Heart right ventricle (tissue), 16 donors: Measurements from ENCODE around the gene RNF207. TPM values are rescaled to one million over a fixed set of nuclear protein-coding genes. Genes with fewer than 3 reads are reported as not detected.

Source experiments
- ATAC-seq, 8 donors: fragments of 200-7000 bp; cut with Tn5 transposase; one replicate each; pipeline ENCODE4 v1.9.1; 2020; ENCODE audit warnings: mild to moderate bottlenecking in 8 of 8, moderate library complexity in 8 of 8, moderate number of reproducible peaks in 1 of 8
- DNase-seq, 2 donors: peaks; one replicate each; pipeline ENCODE4 v3.0.0-alpha.2; 2020
- H3K27ac ChIP-seq, 10 donors: fragments of 200-600 bp; sonication (generic) in 2 of 10; one replicate each; pipeline versions ENCODE4 v1.5.0 to v1.8.0; 2020 to 2022; ENCODE audit warnings: mild to moderate bottlenecking in 3 of 10
- H3K27me3 ChIP-seq, 7 donors: fragments of 200-600 bp; one replicate each; pipeline ENCODE4 v1.8.0; 2021 to 2022; ENCODE audit warnings: mild to moderate bottlenecking in 2 of 7
- H3K36me3 ChIP-seq, 9 donors: fragments of 200-600 bp; sonication (generic) in 1 of 9; one replicate each; pipeline versions ENCODE4 v1.5.0 to v1.8.0; 2020 to 2022; ENCODE audit warnings: mild to moderate bottlenecking in 2 of 9
- H3K4me1 ChIP-seq, 9 donors: fragments of 200-600 bp; sonication (generic) in 1 of 9; one replicate each; pipeline versions ENCODE4 v1.5.0 to v1.8.0; 2020 to 2022; ENCODE audit warnings: mild to moderate bottlenecking in 4 of 9
- H3K4me3 ChIP-seq, 10 donors: fragments of 200-600 bp; sonication (generic) in 2 of 10; one replicate each; pipeline versions ENCODE4 v1.5.0 to v1.8.0; 2020 to 2022; ENCODE audit warnings: mild to moderate bottlenecking in 7 of 10, moderate library complexity in 2 of 10
- H3K9me3 ChIP-seq, 11 donors: fragments of 200-600 bp in 10 of 11; sonication (generic) in 2 of 11; one replicate each; pipeline versions ENCODE4 v1.5.0 to v1.8.0; 2013 to 2022; ENCODE audit warnings: mild to moderate bottlenecking in 2 of 11, control low read depth in 1 of 11, moderate library complexity in 1 of 11
- WGBS, 2 donors: extraction: QIAGEN DNeasy Blood & Tissue Kit; methylation state at CpG; one replicate each; pipeline ENCODE4 v1.1.7; 2013; ENCODE audit warnings: inconsistent platforms in 1 of 2; 5-methylcytosine and 5-hydroxymethylcytosine counted together
- intact Hi-C, 10 donors: fragments of 100-400 bp; cut with DNase I; formaldehyde crosslinking; loops; one replicate each; pipeline versions ENCODE4 v1.11.1 to v1.14.2; 2022
- polyA plus RNA-seq, 2 donors: library from polyadenylated mRNA; stranded (reverse); fragments of 200-250 nt; gene quantifications; one replicate each; pipeline ENCODE4 v1.2.3, GENCODE V29; 2013
- total RNA-seq, 10 donors: library from RNA; stranded (reverse); fragmentation: NEBNext Ultra II Directional in 3 of 10; extraction: Animal tissue kit (Norgen Biotek cat#: 25700) in 3 of 10; gene quantifications; one replicate each; pipeline versions ENCODE4 v1.2.1 to v1.2.4, GENCODE V29; 2021 to 2023
- TF ChIP-seq, protein P1 (sequence below), 9 donors: fragments of 200-600 bp; sonication (generic) in 2 of 9; IDR thresholded peaks; one replicate each; pipeline versions ENCODE4 v1.5.0 to v1.8.0; 2021 to 2022; ENCODE audit warnings: antibody characterized with exemption in 9 of 9, mild to moderate bottlenecking in 5 of 9, moderate library complexity in 1 of 9
- donor health status: Arrhythmogenic right ventricular cardiomyopathy.
- donor health status: ischemic (EF 13 %, LVEDD 7.1; RV severe dilation, severe dysfunction).
- donor health status: healthy with polysubstance abuse.
- donor health status: DM: no; HTN: yes; CAD: no.
- donor health status: DM: no; HTN: no; CAD: no.
- donor health status: ischemic (EF 25% LVEDD 6.9; RV normal size, moderate dysfunction).
- donor health status: ischemic (EF 25% LVEDD 5.7; RV mildly dilated, moderate dysfunction).
- donor health status: healthy.
- donor health status: DM: yes; HTN: yes; CAD: no.
- donor health status: Ischemic cardiomyopathy.
- donor health status: ischemic (EF 35%, LVEDD 5.7; RV mildly dilated, moderate dysfunction).
- donor health status: nonischemic (EF 11% LVEDD 7.7; RV severe dilation, severe dysfunction).
- donor health status: DM: yes; HTN: yes; CAD: no.
- donor health status: PGD.
- donor health status: ischemic (EF 29% LVEDD 5.4; RV normal size, mild dysfunction).
- donor health status: nonischemic (EF 23%, LVEDD 6.1; RV moderate dilation, normal function).

The RNF207 gene
- total and polyA plus RNA-seq, 12 donors: 16.2 to 183 (median 67.4) TPM

DNA sequence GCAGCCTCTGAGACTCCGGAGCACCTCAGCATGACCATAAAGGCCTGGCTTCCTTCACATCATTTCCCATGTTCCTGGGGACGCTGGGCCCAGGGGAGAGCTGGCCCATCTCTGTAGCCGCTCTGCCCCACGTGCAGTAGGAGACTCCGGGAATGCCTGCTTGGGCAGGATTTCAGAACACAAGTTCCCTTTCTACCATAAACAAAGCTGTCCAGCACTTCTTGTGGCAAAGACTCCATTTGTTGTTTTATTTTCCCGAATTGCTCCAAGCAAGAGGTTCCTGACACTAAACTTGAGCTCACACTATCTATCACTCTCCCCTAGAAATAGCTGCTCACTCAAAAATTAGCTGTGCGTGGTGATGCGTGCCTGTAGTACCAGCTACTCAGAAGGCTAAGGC is 47.7 kb upstream of the RNF207 start:
- intact Hi-C loops: loop anchor here in 2 of 10 donors (10.0 kb wide), 2 partner anchors 53 to 497 kb away; no protein-coding TSS in a partner anchor
- peaks cover 0 to 7% (median 0%) of the 10 kb centered on the region in 9 donors for H3K4me1 ChIP-seq
- H3K4me3 ChIP-seq: no peak overlapping the region
- H3K9me3 ChIP-seq: no peaks in the 10 kb centered on the region
- 73 to 80% methylated on average over 8 of the region's 8 CpGs for WGBS, 2 donors
- DNase-seq (no peak), ATAC-seq (no peak)
- no peak overlapping the region for H3K27ac ChIP-seq
- TF ChIP-seq, protein P1, sequence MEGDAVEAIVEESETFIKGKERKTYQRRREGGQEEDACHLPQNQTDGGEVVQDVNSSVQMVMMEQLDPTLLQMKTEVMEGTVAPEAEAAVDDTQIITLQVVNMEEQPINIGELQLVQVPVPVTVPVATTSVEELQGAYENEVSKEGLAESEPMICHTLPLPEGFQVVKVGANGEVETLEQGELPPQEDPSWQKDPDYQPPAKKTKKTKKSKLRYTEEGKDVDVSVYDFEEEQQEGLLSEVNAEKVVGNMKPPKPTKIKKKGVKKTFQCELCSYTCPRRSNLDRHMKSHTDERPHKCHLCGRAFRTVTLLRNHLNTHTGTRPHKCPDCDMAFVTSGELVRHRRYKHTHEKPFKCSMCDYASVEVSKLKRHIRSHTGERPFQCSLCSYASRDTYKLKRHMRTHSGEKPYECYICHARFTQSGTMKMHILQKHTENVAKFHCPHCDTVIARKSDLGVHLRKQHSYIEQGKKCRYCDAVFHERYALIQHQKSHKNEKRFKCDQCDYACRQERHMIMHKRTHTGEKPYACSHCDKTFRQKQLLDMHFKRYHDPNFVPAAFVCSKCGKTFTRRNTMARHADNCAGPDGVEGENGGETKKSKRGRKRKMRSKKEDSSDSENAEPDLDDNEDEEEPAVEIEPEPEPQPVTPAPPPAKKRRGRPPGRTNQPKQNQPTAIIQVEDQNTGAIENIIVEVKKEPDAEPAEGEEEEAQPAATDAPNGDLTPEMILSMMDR (IDR thresholded peaks at IDR 0.05): no peak
- no peaks in the 10 kb centered on the region for H3K36me3 ChIP-seq
- H3K27me3 ChIP-seq: peaks cover 0 to 44% (median 30%) of the 10 kb centered on the region in 7 donors

DNA sequence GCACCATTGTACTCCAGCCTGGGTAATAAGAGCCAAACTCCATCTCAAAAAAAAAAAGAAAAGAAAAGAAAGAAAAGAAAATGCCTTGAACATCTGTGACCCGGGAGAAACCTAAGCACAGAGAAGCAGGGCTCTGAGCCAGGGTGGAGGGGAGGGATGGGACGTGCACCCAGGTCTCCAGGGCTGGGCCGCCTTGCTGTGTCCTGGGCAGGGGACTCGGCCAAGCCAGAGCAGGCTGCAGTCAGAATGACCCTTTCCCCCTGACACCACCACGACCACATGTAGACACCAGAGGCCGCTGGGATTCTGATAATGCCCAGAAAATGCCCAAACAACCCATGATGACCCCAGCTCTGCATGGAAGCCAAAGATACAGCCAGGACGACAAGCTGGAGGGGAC is 43.6 kb upstream of the RNF207 start:
- Histone ChIP-seq H3K27me3 (peaks cover 0 to 68% (median 49%) of the 10 kb centered on the region in 7 donors), H3K27ac (no peak overlapping the region), H3K4me3 (no peak overlapping the region), H3K4me1 (peaks cover 0 to 7% (median 0%) of the 10 kb centered on the region in 9 donors), H3K9me3 (no peaks in the 10 kb centered on the region), H3K36me3 (no peaks in the 10 kb centered on the region)
- WGBS, 2 donors: 74 to 77% methylated on average over 7 of the region's 7 CpGs
- no peak for DNase-seq
- TF ChIP-seq, protein P1 (IDR thresholded peaks at IDR 0.05): no peak
- intact Hi-C loops: no loop called here
- no peak for ATAC-seq

DNA sequence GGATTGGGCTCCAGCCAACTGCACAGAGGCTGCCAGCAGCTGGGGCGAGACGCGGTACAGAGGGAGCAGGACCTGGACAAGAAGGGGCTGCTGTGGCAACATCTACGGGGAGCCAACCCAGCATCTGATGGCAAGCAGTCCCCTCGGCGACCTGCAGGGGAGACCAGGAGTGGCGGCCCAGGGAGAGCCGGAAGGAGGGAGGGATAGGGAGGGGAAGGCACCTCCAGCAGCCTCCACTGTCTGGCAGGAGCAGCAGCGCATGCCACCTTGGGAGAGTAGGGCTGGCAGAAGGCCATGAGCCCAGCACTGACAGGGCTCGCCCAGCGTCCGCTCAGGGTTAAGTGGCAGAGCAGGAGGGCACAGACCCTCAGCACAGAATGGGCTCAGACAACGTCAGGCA is 43.1 kb upstream of the RNF207 start:
- TF ChIP-seq, protein P1 (IDR thresholded peaks at IDR 0.05): no peak
- intact Hi-C loops: no loop called here

DNA sequence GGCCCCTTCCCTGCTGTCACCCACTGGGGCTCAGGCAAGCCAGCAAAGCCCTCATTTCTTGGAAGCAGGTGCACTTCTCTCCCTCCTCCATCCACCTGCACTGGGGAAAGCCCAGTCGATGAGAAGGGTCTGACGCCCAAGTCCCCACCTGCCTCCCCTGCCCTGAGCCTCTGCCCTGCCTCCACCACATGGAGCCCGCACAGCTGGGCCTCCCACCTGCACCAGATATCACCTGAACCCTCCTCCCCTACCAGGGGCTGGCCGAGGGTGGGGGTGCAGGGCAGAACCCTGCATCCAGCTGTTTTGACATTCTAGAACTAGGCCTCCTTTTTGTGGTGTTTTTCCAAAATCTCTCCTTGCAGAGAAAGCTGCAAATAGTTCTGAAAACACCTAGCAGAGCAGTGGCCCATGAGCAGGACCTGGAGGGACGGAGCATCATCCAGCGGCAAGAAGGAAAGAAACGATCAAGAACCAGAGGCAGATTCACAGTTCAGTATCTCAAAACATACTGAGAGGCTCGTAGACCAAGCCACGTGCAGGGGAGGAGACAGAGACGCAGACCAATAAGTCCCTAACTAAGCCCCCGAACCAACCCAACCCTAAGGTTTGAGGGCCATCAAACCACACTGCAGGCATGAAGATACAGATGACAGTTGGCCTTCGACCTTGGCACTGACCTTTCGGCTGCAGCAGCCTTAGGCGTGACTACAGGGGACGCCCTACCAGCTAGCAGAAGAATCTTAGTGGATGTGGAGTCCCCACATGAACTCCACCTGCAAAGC is 42.5 kb upstream of the RNF207 start:
- no peaks in the 10 kb centered on the region for H3K9me3 ChIP-seq
- H3K27ac ChIP-seq: no peak overlapping the region
- 77 to 83% methylated on average over 15 of the region's 15 CpGs for WGBS, 2 donors
- H3K4me3 ChIP-seq: no peak overlapping the region
- H3K27me3 ChIP-seq: peaks cover 0 to 72% (median 49%) of the 10 kb centered on the region in 7 donors
- TF ChIP-seq, protein P1 (IDR thresholded peaks at IDR 0.05): no peak
- intact Hi-C loops: no loop called here
- no peak for DNase-seq
- peaks cover 0 to 7% (median 0%) of the 10 kb centered on the region in 9 donors for H3K4me1 ChIP-seq
- H3K36me3 ChIP-seq: no peaks in the 10 kb centered on the region
- no peak for ATAC-seq

More for the DNA sequence above, 43.1 kb upstream of the RNF207 start:
- H3K4me3 ChIP-seq: no peak overlapping the region
- H3K4me1 ChIP-seq: peaks cover 0 to 7% (median 0%) of the 10 kb centered on the region in 9 donors
- no peaks in the 10 kb centered on the region for H3K9me3 ChIP-seq
- ATAC-seq (no peak), DNase-seq (no peak)
- H3K27ac ChIP-seq: no peak overlapping the region
- 61 to 63% methylated on average over 13 of the region's 13 CpGs for WGBS, 2 donors
- H3K36me3 ChIP-seq: no peaks in the 10 kb centered on the region
- peaks cover 0 to 72% (median 49%) of the 10 kb centered on the region in 7 donors for H3K27me3 ChIP-seq
